GM12864 (cell line): Measurements from ENCODE around the gene SORCS1.

ENCODE experiments used
- DNase-seq: peaks from one replicate; pipeline ENCODE4 v3.0.0-alpha.2; 2011; ENCODE audit warnings: low read depth
- H3K4me3 ChIP-seq: 2 replicates; pipeline ENCODE4 v1.5.1; 2011; ENCODE audit warnings: mild to moderate bottlenecking, low read depth, low read length, control low read depth
- CTCF ChIP-seq: IDR thresholded peaks from 2 replicates; pipeline ENCODE4 v1.5.1; 2011; ENCODE audit warnings: low read depth, mild to moderate bottlenecking, moderate library complexity, low read length, control low read depth, inconsistent platforms; ENCODE audit errors: missing control alignments

SORCS1 gene

GRCh38 chr10:106768204-106768603 lies 396.3 kb downstream of the SORCS1 start:
- no peak overlapping the region for H3K4me3 ChIP-seq
- DNase-seq = no peak
- no peak for TF ChIP-seq CTCF

GRCh38 chr10:106765928-106766327 lies 398.6 kb downstream of the SORCS1 start:
- DNase-seq = no peak
- H3K4me3 ChIP-seq = no peak overlapping the region
- TF ChIP-seq CTCF = no peak

DNA sequence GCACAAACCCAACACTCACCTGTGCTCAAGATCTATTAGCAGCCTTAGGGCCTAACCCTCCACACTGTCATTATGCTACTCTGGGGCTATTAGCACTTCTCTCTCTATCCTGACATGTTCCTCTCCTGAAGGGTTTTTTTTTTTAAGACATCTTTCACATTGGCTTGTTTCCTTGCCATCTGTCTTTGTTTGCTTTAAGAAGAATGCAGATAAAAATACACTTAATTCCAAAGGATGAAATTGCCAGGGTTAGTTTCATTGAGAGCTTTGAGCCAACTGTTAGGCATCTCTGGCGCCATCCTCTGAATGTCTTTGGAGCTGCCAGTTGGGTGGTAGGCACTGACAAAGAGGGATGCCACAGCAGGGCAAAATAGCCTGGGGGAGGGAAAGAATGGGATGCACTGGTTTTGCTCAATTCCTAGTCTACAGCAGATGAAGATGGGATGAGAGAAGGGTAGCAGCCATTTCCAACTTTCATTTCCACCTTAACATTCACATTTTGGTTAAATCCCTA lies 399.2 kb downstream of the SORCS1 start:
- H3K4me3 ChIP-seq = no peak overlapping the region
- TF ChIP-seq CTCF = no peak
- DNase-seq = no peak

GRCh38 chr10:106764360-106764759 lies 400.1 kb downstream of the SORCS1 start:
- no peak for DNase-seq
- TF ChIP-seq CTCF = no peak
- no peak overlapping the region for H3K4me3 ChIP-seq

DNA sequence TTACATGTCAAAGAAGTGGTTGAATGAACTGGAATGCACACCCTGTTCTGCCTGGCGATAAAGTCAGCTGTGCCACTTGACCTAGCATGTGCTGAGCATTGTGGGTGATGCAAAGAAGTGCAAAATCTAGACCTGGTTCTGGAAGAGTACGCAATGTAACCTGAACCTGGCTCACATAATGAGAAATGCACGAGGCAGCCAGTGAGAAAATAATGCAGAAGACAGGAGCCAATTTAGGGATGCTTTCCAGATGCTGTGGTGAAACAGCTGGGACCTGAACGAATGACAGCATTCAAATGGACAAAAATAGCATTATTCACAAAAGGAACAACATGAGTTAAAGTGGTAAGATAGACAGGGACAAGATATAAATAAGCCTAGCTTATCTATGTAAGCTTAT lies 402.6 kb downstream of the SORCS1 start:
- DNase-seq = no peak
- TF ChIP-seq CTCF = no peak
- no peak overlapping the region for H3K4me3 ChIP-seq

- H3K4me3 ChIP-seq = no peak overlapping the region
- TF ChIP-seq CTCF = no peak
Observed at GRCh38 chr10:106757521-106757920, 407.0 kb downstream of the SORCS1 start.

DNA sequence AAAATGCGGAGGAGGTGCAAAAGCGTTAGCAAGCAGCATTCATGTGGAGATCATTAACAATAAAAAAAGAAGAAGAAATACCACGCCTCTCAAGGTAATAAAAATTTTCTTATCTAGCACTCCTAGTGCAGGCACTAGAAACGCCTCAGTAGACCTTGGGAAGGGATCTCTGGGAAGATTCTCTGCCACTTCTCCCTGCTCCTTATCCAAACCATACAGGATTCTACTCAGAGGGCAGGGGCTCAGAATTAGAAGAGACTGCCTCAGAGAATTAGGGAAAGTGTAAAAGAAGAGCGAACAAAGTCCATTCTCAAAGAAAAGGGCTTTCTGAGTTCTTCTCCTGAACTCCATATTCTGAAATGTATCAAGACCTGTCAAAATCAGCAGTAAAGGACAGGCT lies 413.4 kb downstream of the SORCS1 start:
- no peak for DNase-seq
- TF ChIP-seq CTCF = no peak
- H3K4me3 ChIP-seq = no peak overlapping the region

More at GRCh38 chr10:106757521-106757920, 407.0 kb downstream of the SORCS1 start:
- DNase-seq = no peak
